Measurements from ENCODE around the gene XPO6. TPM values are rescaled to one million over a fixed set of nuclear protein-coding genes. Genes with fewer than 3 reads are reported as not detected.
"Not testable (repeated sequence)": the region's sequence is repeated elsewhere in the genome, so short reads cannot be mapped to it uniquely, and the experiment has no call there.

The XPO6 gene
- total RNA-seq, 4 donors from 2014 or later = 69.0 to 90.8 (median 76.0) TPM

- intact Hi-C loops (cut with DNase I) = no loop called here
- H3K27ac ChIP-seq = no peak overlapping the region
- H3K9me3 ChIP-seq = peaks cover 0 to 4% (median 4%) of the 10 kb centered on the region in 3 donors
- no peaks in the 10 kb centered on the region for H3K27me3 ChIP-seq
- no peak for DNase-seq
- H3K36me3 ChIP-seq = no peaks in the 10 kb centered on the region
- no peak for TF ChIP-seq CTCF (IDR thresholded peaks at IDR 0.05)
- no peak for TF ChIP-seq POLR2A (IDR thresholded peaks at IDR 0.05)
- no peaks in the 10 kb centered on the region for H3K4me1 ChIP-seq
- 88 to 89% methylated on average over 2 to 3 of the region's 3 CpGs for WGBS, 2 donors
- no peak overlapping the region for H3K4me3 ChIP-seq
Observed at GRCh38 chr16:28237754-28238357, 26.1 kb upstream of the XPO6 start.

GRCh38 chr16:28231763-28232162 is 20.0 kb upstream of the XPO6 start:
- no peaks in the 10 kb centered on the region for H3K9me3 ChIP-seq
- H3K4me3 ChIP-seq = no peak overlapping the region
- intact Hi-C loops (cut with DNase I) = no loop called here
- WGBS, 2 donors = 56 to 90% methylated on average over 2 of the region's 2 CpGs
- DNase-seq = no peak
- no peaks in the 10 kb centered on the region for H3K4me1 ChIP-seq
- no peaks in the 10 kb centered on the region for H3K36me3 ChIP-seq
- H3K27me3 ChIP-seq = no peaks in the 10 kb centered on the region
- H3K27ac ChIP-seq = no peak overlapping the region
- no peak for TF ChIP-seq CTCF (IDR thresholded peaks at IDR 0.05)
- TF ChIP-seq POLR2A (IDR thresholded peaks at IDR 0.05) = no peak

GRCh38 chr16:28223909-28224308 is 12.1 kb upstream of the XPO6 start:
- WGBS, 2 donors = 93% methylated on average over 2 to 3 of the region's 3 CpGs
- H3K27me3 ChIP-seq; DNase-seq; intact Hi-C loops (cut with DNase I); H3K9me3 ChIP-seq; H3K27ac ChIP-seq; H3K36me3 ChIP-seq; H3K4me1 ChIP-seq; H3K4me3 ChIP-seq: not testable (repeated sequence)

GRCh38 chr16:28219777-28220176 is 8.0 kb upstream of the XPO6 start:
- H3K9me3 ChIP-seq; DNase-seq; H3K4me1 ChIP-seq; H3K27ac ChIP-seq; H3K27me3 ChIP-seq; H3K4me3 ChIP-seq; H3K36me3 ChIP-seq; intact Hi-C loops (cut with DNase I): not testable (repeated sequence)
- WGBS, 2 donors = 84 to 89% methylated on average over 6 of the region's 6 CpGs

GRCh38 chr16:28219282-28219681 is 7.5 kb upstream of the XPO6 start:
- no peak for DNase-seq
- WGBS, 2 donors = 79 to 85% methylated on average over 5 of the region's 5 CpGs

GRCh38 chr16:28218109-28218508 is 6.3 kb upstream of the XPO6 start:
- TF ChIP-seq POLR2A (IDR thresholded peaks at IDR 0.05) = no peak
- peak in 4 of 6 experiments; percentile 8 to 55 (median 28) for TF ChIP-seq CTCF (IDR thresholded peaks at IDR 0.05)
- Histone ChIP-seq H3K4me1 (no peaks in the 10 kb centered on the region), H3K27me3 (no peaks in the 10 kb centered on the region), H3K36me3 (no peaks in the 10 kb centered on the region), H3K27ac (no peak overlapping the region), H3K4me3 (no peak overlapping the region), H3K9me3 (no peaks in the 10 kb centered on the region)
- WGBS, 2 donors = 67 to 79% methylated on average over 4 of the region's 4 CpGs
- intact Hi-C loops (cut with DNase I) = no loop called here
- DNase-seq = no peak

More at GRCh38 chr16:28219282-28219681, 7.5 kb upstream of the XPO6 start:
- Histone ChIP-seq H3K4me3 (no peak overlapping the region), H3K36me3 (no peaks in the 10 kb centered on the region), H3K4me1 (no peaks in the 10 kb centered on the region), H3K9me3 (no peaks in the 10 kb centered on the region), H3K27me3 (no peaks in the 10 kb centered on the region), H3K27ac (no peak overlapping the region)
- intact Hi-C loops (cut with DNase I) = no loop called here
- TF ChIP-seq CTCF (IDR thresholded peaks at IDR 0.05) (no peak), POLR2A (IDR thresholded peaks at IDR 0.05) (no peak)
